ENCODE results near the gene LRRC56. TPM values are rescaled to one million over a fixed set of nuclear protein-coding genes. Genes with fewer than 3 reads are reported as not detected.

LRRC56 gene
- polyA plus RNA-seq, 3 donors = 0.09 to 0.68 TPM; not detected in 1

- Histone ChIP-seq H3K79me2 (ENCODE audit: insufficient read depth, low read length) (peaks cover 5% of the 10 kb centered on the region), H2AFZ (ENCODE audit: insufficient read depth, low read depth, low read length, poor library complexity, severe bottlenecking) (no peak overlapping the region), H3K9me3 (replicated peaks in 1 of 2; ENCODE audit: control insufficient read depth in 1 of 2, insufficient read depth in 1 of 2, low read length in 2 of 2) (peaks cover 5 to 16% of the 10 kb centered on the region in 2 donors), H3K4me3 (replicated peaks in 1 of 3; ENCODE audit: low read depth in 2 of 3, low read length in 3 of 3) (no peak overlapping the region), H3K9ac (ENCODE audit: insufficient read depth, low read length, poor library complexity, severe bottlenecking) (no peak overlapping the region), H4K20me1 (ENCODE audit: insufficient read depth, low read length) (no peaks in the 10 kb centered on the region), H3K27ac (ENCODE audit: low read depth in 1 of 2, low read length in 2 of 2) (no peak overlapping the region), H3K36me3 (replicated peaks in 1 of 2; ENCODE audit: control insufficient read depth in 1 of 2, insufficient read depth in 2 of 2, low read length in 2 of 2) (peaks cover 0 to 15% of the 10 kb centered on the region in 2 donors), H3K4me2 (replicated peaks; ENCODE audit: extremely low read depth, low read length, poor library complexity, severe bottlenecking) (no peak overlapping the region), H3K4me1 (ENCODE audit: control insufficient read depth in 1 of 2, insufficient read depth in 2 of 2, low read length in 2 of 2) (peaks cover 18 to 23% of the 10 kb centered on the region in 2 donors), H3K27me3 (ENCODE audit: control insufficient read depth in 2 of 2, insufficient read depth in 2 of 2, low read length in 2 of 2) (no peaks in the 10 kb centered on the region)
- TF ChIP-seq, protein P1, sequence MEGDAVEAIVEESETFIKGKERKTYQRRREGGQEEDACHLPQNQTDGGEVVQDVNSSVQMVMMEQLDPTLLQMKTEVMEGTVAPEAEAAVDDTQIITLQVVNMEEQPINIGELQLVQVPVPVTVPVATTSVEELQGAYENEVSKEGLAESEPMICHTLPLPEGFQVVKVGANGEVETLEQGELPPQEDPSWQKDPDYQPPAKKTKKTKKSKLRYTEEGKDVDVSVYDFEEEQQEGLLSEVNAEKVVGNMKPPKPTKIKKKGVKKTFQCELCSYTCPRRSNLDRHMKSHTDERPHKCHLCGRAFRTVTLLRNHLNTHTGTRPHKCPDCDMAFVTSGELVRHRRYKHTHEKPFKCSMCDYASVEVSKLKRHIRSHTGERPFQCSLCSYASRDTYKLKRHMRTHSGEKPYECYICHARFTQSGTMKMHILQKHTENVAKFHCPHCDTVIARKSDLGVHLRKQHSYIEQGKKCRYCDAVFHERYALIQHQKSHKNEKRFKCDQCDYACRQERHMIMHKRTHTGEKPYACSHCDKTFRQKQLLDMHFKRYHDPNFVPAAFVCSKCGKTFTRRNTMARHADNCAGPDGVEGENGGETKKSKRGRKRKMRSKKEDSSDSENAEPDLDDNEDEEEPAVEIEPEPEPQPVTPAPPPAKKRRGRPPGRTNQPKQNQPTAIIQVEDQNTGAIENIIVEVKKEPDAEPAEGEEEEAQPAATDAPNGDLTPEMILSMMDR (IDR thresholded peaks at IDR 0.05) = no peak
- intact Hi-C loops (cut with micrococcal nuclease) = no loop called here
- H3K9me3 Mint-ChIP-seq = peaks cover 12 to 19% (median 13%) of the 10 kb centered on the region in 7 donors
- peaks cover 18 to 63% of the 10 kb centered on the region in 2 donors for H3K36me3 Mint-ChIP-seq
- H3K4me3 Mint-ChIP-seq = no peak overlapping the region
- peaks cover 0 to 3% (median 0%) of the 10 kb centered on the region in 3 donors for H3K27me3 Mint-ChIP-seq (ENCODE audit: low read depth in 3 of 3)
- H3K27ac Mint-ChIP-seq = peak overlapping the region in 5 of 7 donors; percentile 55 to 86 (median 64)
- DNase-seq = no peak
- 92% methylated on average over 22 of the region's 29 CpGs for WGBS (ENCODE audit: insufficient coverage)
- peaks cover 27% of the 10 kb centered on the region for H3K4me1 Mint-ChIP-seq
Measured at GRCh38 chr11:512761-513595, 24.3 kb upstream of the LRRC56 start.

GRCh38 chr11:514606-515005 is 22.7 kb upstream of the LRRC56 start:
- no peak overlapping the region for H3K27ac ChIP-seq (ENCODE audit: low read depth in 1 of 2, low read length in 2 of 2)
- no peak overlapping the region for H3K4me3 Mint-ChIP-seq
- peaks cover 25 to 27% of the 10 kb centered on the region in 2 donors for H3K4me1 ChIP-seq (ENCODE audit: control insufficient read depth in 1 of 2, insufficient read depth in 2 of 2, low read length in 2 of 2)
- H3K79me2 ChIP-seq (ENCODE audit: insufficient read depth, low read length) = no peaks in the 10 kb centered on the region
- 17% methylated on average over 7 of the region's 10 CpGs for WGBS (ENCODE audit: insufficient coverage)
- H3K9ac ChIP-seq (ENCODE audit: insufficient read depth, low read length, poor library complexity, severe bottlenecking) = no peak overlapping the region
- TF ChIP-seq, protein P1 (IDR thresholded peaks at IDR 0.05) = no peak
- H2AFZ ChIP-seq (ENCODE audit: insufficient read depth, low read depth, low read length, poor library complexity, severe bottlenecking) = no peak overlapping the region
- no peaks in the 10 kb centered on the region for H3K27me3 ChIP-seq (ENCODE audit: control insufficient read depth in 2 of 2, insufficient read depth in 2 of 2, low read length in 2 of 2)
- DNase-seq = peak in 1 of 3 donors; percentile 23
- peak overlapping the region in 1 of 7 donors; percentile 68 for H3K27ac Mint-ChIP-seq
- peaks cover 30% of the 10 kb centered on the region for H3K4me1 Mint-ChIP-seq
- peaks cover 0 to 5% (median 3%) of the 10 kb centered on the region in 3 donors for H3K27me3 Mint-ChIP-seq (ENCODE audit: low read depth in 3 of 3)
- no peaks in the 10 kb centered on the region for H4K20me1 ChIP-seq (ENCODE audit: insufficient read depth, low read length)
- no peak overlapping the region for H3K4me3 ChIP-seq (replicated peaks in 1 of 3; ENCODE audit: low read depth in 2 of 3, low read length in 3 of 3)
- no peak overlapping the region for H3K4me2 ChIP-seq (replicated peaks; ENCODE audit: extremely low read depth, low read length, poor library complexity, severe bottlenecking)
- H3K36me3 Mint-ChIP-seq = peaks cover 18 to 52% of the 10 kb centered on the region in 2 donors
- peaks cover 5 to 16% of the 10 kb centered on the region in 2 donors for H3K9me3 ChIP-seq (replicated peaks in 1 of 2; ENCODE audit: control insufficient read depth in 1 of 2, insufficient read depth in 1 of 2, low read length in 2 of 2)
- peaks cover 0 to 7% of the 10 kb centered on the region in 2 donors for H3K36me3 ChIP-seq (replicated peaks in 1 of 2; ENCODE audit: control insufficient read depth in 1 of 2, insufficient read depth in 2 of 2, low read length in 2 of 2)
- peaks cover 12 to 19% (median 13%) of the 10 kb centered on the region in 7 donors for H3K9me3 Mint-ChIP-seq
- intact Hi-C loops (cut with micrococcal nuclease) = no loop called here
